ENCODE results near the gene MYO6. TPM values are rescaled to one million over a fixed set of nuclear protein-coding genes. Genes with fewer than 3 reads are reported as not detected.

The MYO6 gene
- total RNA-seq, 3 donors from 2014 or later (not counting 1 experiment from before 2014, with no cell fraction given): 3.7 to 9.2 (median 6.6) TPM

GRCh38 chr6:75876152-75876551, 127.1 kb downstream of the MYO6 start:
- Histone ChIP-seq H3K4me3 (ENCODE audit: low read length) (no peak overlapping the region), H3K4me1 (ENCODE audit: control insufficient read depth, insufficient read depth, low read length) (no peaks in the 10 kb centered on the region), H3K36me3 (ENCODE audit: control insufficient read depth, insufficient read depth, low read length) (no peaks in the 10 kb centered on the region), H3K27ac (ENCODE audit: low read length) (no peak overlapping the region), H3K9me3 (ENCODE audit: control insufficient read depth, insufficient read depth, low read length) (no peaks in the 10 kb centered on the region), H3K27me3 (ENCODE audit: control insufficient read depth, insufficient read depth, low read length) (no peaks in the 10 kb centered on the region)
- Mint-ChIP-seq H3K4me1 (no peaks in the 10 kb centered on the region), H3K36me3 (peaks cover 10% of the 10 kb centered on the region), H3K27me3 (ENCODE audit: low read depth in 2 of 2) (no peaks in the 10 kb centered on the region), H3K9me3 (no peaks in the 10 kb centered on the region), H3K4me3 (no peak overlapping the region), H3K27ac (no peak overlapping the region)
- no peak for ATAC-seq
- TF ChIP-seq CTCF (IDR thresholded peaks at IDR 0.05): no peak
- no peak for DNase-seq
- intact Hi-C loops (cut with micrococcal nuclease): no loop called here

GRCh38 chr6:75880305-75880704, 131.3 kb downstream of the MYO6 start:
- intact Hi-C loops (cut with micrococcal nuclease): no loop called here

GRCh38 chr6:75882734-75883133, 133.7 kb downstream of the MYO6 start:
- H3K4me1 Mint-ChIP-seq: no peaks in the 10 kb centered on the region
- intact Hi-C loops (cut with micrococcal nuclease): no loop called here
- 95% methylated on average over 2 of the region's 2 CpGs for WGBS (ENCODE audit: insufficient coverage)
- Histone ChIP-seq H3K27ac (ENCODE audit: low read length) (no peak overlapping the region), H3K4me3 (ENCODE audit: low read length) (no peak overlapping the region), H3K9me3 (ENCODE audit: control insufficient read depth, insufficient read depth, low read length) (no peaks in the 10 kb centered on the region), H3K4me1 (ENCODE audit: control insufficient read depth, insufficient read depth, low read length) (no peaks in the 10 kb centered on the region), H3K36me3 (ENCODE audit: control insufficient read depth, insufficient read depth, low read length) (no peaks in the 10 kb centered on the region), H3K27me3 (ENCODE audit: control insufficient read depth, insufficient read depth, low read length) (no peaks in the 10 kb centered on the region)
- no peaks in the 10 kb centered on the region for H3K27me3 Mint-ChIP-seq (ENCODE audit: low read depth in 2 of 2)
- no peak overlapping the region for H3K27ac Mint-ChIP-seq
- H3K9me3 Mint-ChIP-seq: no peaks in the 10 kb centered on the region
- no peak overlapping the region for H3K4me3 Mint-ChIP-seq
- TF ChIP-seq CTCF (IDR thresholded peaks at IDR 0.05): no peak
- ATAC-seq: no peak
- peaks cover 7% of the 10 kb centered on the region for H3K36me3 Mint-ChIP-seq
- no peak for DNase-seq

More at GRCh38 chr6:75880305-75880704, 131.3 kb downstream of the MYO6 start:
- Histone ChIP-seq H3K4me3 (ENCODE audit: low read length) (no peak overlapping the region), H3K27me3 (ENCODE audit: control insufficient read depth, insufficient read depth, low read length) (no peaks in the 10 kb centered on the region), H3K27ac (ENCODE audit: low read length) (no peak overlapping the region), H3K9me3 (ENCODE audit: control insufficient read depth, insufficient read depth, low read length) (no peaks in the 10 kb centered on the region), H3K36me3 (ENCODE audit: control insufficient read depth, insufficient read depth, low read length) (no peaks in the 10 kb centered on the region), H3K4me1 (ENCODE audit: control insufficient read depth, insufficient read depth, low read length) (no peaks in the 10 kb centered on the region)
- Mint-ChIP-seq H3K4me3 (no peak overlapping the region), H3K4me1 (no peaks in the 10 kb centered on the region), H3K27me3 (ENCODE audit: low read depth in 2 of 2) (no peaks in the 10 kb centered on the region), H3K27ac (no peak overlapping the region), H3K36me3 (peaks cover 7% of the 10 kb centered on the region), H3K9me3 (no peaks in the 10 kb centered on the region)
- whole genome bisulfite sequencing (ENCODE audit: insufficient coverage): no CpG with 5 or more reads among the region's 1 CpG
- ATAC-seq (no peak), DNase-seq (no peak)
- TF ChIP-seq CTCF (IDR thresholded peaks at IDR 0.05): no peak

GRCh38 chr6:75884822-75885221, 135.8 kb downstream of the MYO6 start:
- ATAC-seq (no peak), DNase-seq (no peak)
- Mint-ChIP-seq H3K27me3 (ENCODE audit: low read depth in 2 of 2) (no peaks in the 10 kb centered on the region), H3K36me3 (peaks cover 7% of the 10 kb centered on the region), H3K27ac (no peak overlapping the region), H3K4me3 (no peak overlapping the region), H3K9me3 (no peaks in the 10 kb centered on the region), H3K4me1 (no peaks in the 10 kb centered on the region)
- TF ChIP-seq CTCF (IDR thresholded peaks at IDR 0.05): no peak
- Histone ChIP-seq H3K27ac (ENCODE audit: low read length) (no peak overlapping the region), H3K4me3 (ENCODE audit: low read length) (no peak overlapping the region), H3K4me1 (ENCODE audit: control insufficient read depth, insufficient read depth, low read length) (no peaks in the 10 kb centered on the region), H3K36me3 (ENCODE audit: control insufficient read depth, insufficient read depth, low read length) (no peaks in the 10 kb centered on the region), H3K9me3 (ENCODE audit: control insufficient read depth, insufficient read depth, low read length) (no peaks in the 10 kb centered on the region), H3K27me3 (ENCODE audit: control insufficient read depth, insufficient read depth, low read length) (no peaks in the 10 kb centered on the region)
- 81% methylated on average over 1 of the region's 2 CpGs for WGBS (ENCODE audit: insufficient coverage)
- intact Hi-C loops (cut with micrococcal nuclease): no loop called here

Measured in natural killer cell (primary cell).